HG02571 (cell line): ENCODE results near the gene SMC4.
"Not testable (repeated sequence)": the region's sequence is repeated elsewhere in the genome, so short reads cannot be mapped to it uniquely, and the experiment has no call there.

Source experiments
- ATAC-seq: cut with Tn5 transposase; IDR thresholded peaks from one replicate; pipeline ENCODE4 v1.9.1; 2021; ENCODE audit warnings: mild to moderate bottlenecking, moderate library complexity; ENCODE audit not compliant: unreplicated experiment

Gene SMC4

DNA sequence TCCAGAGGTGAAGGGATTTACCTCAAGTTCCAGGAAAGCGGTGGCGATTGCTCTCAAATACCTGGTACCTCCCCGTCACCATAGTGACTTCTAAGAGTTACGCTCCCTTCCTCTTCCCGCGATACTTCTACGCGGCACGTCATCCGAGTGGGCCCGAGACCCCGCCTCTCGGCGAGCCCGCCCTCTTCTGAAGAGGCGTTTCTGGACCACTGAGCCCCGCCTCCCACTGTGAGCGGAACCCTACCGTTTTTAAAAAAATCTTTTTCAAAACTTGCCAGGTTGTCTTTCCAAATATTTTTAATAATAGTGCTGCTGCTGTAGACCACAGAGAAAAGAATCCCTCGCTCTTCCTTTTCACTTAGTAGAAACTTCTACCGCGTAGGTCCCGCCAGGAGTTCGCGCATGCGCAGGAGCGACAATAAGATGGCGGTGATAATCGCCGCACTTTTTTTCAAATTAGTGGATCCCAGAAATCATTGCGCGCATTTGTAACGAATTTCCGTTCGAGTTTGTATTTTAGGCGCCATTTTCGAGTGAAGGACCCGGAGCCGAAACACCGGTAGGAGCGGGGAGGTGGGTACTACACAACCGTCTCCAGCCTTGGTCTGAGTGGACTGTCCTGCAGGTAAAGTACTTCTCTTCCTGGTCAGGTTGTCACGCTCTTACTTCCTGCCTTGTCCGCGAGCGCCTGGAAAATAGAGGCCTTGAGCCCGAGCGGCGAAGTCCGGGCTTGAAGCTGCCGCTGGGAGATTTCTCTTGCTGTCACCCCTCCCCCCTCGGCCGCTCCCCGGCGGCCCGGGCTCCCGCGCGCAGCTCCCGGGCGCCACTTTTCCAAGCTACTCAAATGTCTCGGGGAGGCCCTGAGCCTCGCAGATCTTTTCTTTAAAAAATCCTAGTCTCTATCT, at the start of gene SMC4, which contains the start of gene IFT80:
Gene SMC4 (plus strand): TSS at position 526 of the 905 bp plus-strand sequence. CDS start 1,177 bp downstream, outside the sequence.
Gene IFT80 (minus strand): TSS at position 101 of the 905 bp plus-strand sequence. CDS start 14,625 bp downstream, outside the sequence.
- peak; percentile 93 for ATAC-seq

DNA sequence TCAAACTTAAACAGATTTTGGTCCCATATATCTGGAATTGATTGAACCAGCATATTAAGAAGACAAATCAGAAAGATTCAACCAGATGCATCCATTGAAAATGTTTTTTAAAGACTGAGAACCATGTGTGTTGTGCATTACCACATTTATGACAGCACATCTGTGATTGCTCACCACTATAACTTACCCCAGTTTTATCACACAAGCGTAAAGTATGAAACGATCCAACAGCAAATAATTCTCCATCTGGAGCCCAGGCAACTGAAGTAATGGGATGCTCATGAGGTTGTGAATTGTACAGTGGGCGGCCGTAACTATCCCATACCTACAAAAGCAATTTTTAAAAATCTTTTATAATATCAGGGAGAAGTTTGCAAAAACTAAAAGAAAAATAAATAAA, 43.6 kb upstream of the SMC4 start:
- no peak for ATAC-seq

DNA sequence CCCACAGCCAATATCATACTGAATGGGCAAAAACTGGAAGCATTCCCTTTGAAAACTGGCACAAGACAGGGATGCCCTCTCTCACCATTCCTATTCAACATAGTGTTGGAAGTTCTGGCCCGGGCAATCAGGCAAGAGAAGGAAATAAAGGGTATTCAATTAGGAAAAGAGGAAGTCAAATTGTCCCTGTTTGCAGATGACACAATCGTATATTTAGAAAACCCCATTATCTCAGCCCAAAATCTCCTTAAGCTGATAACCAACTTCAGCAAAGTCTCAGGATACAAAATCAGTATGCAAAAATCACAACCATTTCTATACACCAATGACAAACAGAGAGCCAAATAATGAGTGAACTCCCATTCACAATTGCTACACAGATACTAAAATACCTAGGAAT, 36.6 kb upstream of the SMC4 start:
- not testable (repeated sequence) for ATAC-seq

DNA sequence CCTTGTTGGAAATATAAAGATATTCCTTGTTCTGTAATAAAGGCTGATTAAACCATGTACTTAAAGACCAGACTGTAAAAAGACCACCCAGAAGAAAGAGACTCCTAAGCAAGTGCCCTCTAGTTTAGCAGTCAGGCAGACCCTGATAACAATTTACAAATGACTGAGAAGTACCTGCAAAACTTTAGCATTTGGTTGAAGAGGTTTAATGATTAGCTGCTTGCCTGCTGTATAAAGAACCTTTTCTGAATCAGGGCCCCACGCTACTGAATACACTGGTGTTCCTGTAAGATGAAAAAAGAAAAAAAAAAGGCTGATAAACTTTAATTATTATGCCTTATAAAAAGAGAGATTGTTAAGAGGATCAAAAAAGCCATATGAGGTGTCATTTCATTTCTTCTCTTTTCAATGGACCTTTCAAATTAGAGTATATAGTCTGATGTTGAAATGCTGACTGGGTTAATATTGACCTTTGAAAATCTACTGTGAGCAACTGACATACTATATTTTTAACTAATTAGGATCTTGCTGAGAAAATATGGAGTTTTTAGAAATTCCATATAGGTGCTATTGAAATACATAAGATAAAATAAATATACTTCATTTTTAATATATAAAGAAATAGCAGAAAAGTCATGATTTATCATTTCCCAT, 33.5 kb upstream of the SMC4 start:
- no peak for ATAC-seq

DNA sequence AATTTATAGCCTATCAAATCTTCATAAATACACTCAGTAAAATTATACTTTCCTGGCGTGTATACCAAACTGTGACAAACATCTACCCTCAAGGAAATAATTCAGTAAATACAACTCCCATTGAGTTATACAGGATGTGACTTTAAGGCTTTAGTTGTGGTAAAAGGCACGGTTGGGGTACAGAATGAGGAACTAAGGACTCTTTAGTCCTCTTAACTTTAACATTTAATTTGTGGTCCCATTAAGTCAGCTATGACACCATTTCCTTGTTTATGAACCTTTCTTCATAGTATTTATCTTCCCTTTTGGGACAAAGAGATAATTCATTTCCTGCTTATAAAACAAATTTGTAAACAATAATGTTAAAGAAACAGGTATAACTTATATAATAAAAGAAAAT, 30.6 kb upstream of the SMC4 start:
- no peak for ATAC-seq

DNA sequence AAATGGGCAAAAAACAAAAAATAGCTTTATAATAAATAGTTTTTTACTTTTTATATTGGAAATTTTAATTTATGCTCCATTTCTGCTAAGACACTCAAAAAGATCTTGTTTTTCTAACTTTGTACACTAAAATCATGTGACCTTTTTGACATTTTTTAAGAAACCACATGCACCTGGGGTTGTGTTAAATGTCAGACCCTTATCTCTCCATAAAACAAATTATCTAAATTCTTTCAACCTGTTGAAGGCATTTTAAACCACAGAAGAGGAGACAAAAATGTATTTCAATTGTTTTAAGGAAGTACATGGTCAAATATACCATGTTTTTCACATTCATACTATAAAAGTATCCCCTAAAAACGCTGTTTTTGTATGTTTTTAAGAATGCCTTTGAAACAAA, 29.7 kb upstream of the SMC4 start:
- no peak for ATAC-seq

DNA sequence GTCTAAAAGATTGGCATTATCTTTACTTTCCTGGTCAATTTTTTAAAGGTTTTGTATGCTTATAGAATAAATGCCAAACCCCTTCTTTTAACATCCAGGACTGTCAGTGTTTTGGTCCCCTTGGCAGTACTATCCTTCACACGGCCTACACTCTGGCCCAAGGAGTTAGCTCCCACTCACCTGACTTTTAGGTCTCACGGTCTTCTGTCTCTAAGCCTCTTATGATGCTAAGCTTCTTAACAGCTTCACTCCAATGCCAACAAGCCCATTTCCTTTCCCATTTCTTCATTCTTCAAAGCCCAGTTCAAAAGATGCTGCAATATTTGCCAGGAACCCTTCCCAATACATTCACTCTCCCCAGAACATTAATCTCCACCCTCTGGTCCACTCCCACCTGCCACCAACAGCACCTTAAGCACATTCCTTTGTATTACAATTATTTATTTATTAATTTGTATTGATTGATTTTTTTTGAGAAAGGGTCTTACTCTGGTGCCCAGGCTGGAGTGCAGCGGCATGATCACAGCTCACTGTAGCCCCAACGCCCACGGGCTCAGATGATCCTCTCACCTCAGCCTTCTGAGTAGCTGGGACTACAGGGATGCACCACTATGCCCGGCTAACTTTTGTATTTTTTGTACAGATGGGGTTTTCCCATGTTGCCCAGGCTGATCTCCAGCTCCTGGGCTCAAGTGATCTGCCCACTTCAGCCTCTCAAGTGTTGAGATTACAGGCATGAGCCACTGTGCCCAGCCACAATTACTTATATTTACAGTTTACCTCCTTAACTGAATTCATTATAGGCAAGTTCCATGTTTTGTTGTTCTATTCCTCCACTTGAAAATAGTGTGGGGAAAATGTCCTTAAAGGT, 28.2 kb upstream of the SMC4 start:
- no peak for ATAC-seq

DNA sequence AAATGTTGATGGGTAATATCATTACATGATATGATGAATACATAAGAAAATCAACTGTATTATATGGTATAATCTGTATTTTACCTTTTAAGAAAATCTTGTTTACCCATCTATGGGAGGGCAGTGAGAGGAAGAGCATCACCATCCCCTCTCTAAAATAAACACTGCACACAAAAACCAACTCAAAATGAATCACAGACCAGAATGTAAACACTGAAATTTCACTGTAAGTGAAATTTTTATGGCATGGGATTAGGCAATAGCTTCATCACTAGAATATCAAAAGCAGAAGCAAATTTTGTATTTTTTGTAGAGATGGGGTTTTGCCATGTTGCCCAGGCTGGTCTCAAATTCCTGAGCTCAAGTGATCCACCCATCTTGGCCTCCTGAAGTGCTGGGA, 26.7 kb upstream of the SMC4 start:
- ATAC-seq, result no peak

DNA sequence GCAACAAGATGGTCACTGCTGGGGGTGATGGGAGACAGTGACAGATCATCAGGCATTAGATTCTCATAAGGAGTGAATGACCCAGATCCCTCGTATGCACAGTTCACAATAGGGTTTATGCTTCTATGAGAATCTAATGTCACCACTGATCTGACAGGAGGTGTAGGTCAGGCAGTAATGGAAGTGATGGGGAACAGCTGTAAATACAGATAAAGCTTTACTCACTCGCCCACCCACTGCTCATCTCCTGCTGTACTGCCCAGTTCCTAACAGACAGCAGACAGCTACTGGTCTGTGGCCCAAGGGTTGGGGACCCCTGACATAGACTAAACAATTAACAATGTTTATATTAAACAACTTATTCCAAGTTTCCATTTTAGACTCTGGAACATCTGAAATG, 25.8 kb upstream of the SMC4 start:
- ATAC-seq, result no peak

DNA sequence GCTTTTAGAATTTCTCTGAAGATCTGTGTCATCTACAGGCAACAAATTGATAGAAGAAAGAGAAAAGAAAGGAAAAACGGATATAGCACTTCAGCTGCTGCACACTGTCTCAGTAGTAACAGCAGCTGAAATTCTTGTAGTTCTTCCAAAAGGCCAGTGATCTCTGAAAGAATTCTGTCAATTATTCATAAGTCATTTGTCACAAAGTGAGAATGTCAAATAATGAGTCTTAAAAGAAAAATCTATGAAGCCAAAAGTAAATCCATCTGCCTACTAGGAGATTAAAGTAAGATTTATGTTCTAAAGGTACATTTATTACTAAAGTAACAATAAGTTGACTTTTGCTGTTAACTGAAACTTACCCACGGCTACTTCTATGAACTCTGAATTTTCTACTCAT, 25.0 kb upstream of the SMC4 start:
- no peak for ATAC-seq

DNA sequence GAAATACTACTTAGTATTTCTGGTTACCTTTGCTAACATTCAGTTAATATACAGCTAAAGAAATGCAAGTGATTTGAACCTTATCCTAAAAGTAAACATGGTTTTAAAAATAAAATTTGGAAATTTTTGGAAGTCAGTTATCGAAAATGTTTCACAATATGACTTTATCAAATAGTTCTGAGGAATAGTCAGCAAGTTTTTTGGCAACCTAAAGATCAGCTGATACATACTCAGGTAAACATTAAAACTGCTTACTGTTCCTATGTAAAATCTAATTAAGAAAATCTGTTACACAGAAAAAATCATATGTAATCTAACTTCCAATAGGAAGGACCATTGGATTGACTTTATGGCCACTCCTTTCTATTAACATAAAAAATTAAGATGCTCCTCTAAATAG, 24.5 kb upstream of the SMC4 start:
- ATAC-seq, result no peak

DNA sequence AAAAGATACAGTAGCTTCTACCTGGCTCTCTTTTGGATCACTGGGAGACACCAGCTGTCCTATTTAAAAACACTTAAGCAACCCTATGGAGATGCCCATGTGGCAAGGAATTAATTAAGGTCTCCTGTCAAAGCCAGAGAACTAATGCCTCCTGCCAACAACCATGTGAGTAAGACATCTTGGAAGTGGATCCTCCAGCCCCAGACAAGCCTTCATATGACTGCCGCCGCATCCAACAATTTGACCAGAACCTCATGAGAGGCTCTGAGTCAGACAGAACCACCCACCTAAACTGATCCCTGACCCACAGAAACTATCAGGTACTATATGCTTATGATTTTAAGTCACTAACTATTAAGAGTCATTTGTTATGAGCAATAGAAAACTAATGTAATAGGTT, 22.8 kb upstream of the SMC4 start:
- no peak for ATAC-seq

DNA sequence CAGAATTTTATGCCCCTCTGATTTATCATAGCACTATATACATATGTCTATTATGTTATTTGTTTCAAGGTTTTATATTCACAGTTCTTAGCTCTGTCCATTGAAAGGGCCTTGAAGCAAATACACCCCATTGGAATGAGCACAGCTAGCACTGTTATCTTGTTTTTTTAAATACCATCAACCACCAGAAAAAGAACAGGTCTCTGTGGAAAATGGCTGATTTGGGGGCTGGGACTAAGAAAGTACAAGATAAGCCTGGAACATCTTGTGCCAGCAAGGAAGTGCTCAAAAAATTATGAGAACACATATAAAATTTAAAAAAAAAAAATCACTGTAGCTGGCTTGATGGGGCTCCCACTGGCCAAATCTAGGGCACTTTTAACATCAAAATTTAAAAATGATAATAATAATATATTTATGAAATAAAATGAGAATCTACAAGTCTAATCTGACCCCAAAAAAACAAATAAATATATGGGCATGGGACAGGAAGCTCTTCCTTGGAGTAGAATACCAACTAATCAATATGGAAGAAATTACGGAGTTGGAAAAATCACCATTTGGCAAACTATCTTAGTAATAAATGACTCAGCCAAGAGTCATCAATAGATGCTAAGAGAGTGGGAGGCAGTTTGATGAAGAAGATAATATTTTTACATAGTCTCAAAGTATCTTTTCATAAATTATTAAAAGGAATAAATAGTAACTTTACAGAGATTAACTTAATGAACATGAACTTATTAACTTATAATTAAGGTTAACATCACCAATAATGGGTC, 20.9 kb upstream of the SMC4 start:
- ATAC-seq, result no peak

DNA sequence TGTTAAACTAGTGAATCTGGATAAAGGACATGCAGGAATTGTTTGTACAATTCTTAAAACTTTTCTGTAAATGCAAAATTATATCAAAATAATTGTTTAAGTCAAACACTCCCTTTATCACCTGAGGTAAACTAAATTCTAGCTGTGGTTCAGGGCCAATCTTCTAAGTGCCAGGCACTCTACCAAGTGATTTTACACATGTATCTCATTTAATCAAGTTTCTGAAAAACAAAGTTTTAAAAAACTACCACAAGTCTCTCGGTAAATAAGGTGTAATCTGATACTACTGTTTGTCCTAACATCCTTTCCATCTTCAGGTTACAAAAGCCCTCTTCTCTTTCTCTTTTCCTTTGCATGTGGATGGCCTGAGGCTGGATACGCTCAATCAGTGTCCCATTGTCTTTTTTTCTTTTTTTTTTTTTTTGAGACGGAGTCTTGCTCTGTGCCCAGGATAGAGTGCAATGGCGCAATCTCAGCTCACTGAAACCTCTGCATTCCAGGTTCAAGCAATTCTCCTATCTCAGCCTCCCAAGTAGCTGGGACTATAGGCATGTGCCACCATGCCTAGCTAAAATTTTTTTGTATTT, 19.7 kb upstream of the SMC4 start:
- ATAC-seq, result no peak

DNA sequence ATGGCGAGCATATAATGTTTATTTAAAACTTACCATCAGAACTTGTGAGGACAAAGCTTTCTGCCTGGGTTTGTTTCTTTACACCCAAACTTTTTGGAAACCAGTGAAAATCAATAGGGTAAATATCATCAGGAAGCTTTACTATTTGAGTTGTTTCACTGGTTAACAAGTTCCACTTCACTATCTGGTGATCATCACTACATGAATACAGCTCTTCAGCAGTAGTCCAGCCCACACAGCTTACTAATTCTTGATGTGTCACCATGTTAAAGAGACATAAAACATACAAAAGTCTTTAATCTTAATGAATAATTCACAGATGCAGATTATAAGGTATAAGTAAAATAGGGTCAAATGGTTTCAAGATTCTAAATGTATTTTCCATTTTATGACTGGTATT, 18.0 kb upstream of the SMC4 start:
- ATAC-seq, result no peak

DNA sequence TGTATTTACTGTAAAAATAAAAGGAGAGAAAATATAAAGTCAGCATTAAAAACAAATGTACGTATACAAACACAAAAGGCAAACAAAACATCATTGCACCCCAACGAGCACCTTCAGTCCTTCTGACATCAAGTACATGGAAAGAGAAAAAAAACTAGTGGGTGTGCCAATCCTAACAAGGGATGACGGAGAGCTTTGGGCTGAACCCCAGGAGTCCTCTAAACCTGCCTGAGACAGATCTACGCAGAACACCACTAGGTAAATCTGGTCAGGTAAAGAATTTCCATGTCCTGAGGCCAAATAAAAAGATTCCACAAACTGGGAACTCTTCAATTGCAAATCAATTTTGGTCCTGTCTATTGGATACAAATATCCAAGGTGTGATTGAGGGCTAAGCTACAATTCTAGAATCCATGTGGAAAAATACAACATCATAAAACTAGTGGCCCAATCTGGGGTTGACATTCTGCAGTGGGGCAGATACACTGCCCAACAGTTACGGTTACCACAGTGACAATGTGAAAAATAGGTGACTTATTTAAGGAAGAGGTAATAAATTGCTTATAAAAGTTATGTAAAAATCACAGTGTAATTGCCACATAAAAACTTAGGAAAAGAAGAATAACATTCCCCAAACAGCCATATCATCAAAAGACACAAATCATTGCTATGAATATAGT, 14.7 kb upstream of the SMC4 start:
- ATAC-seq, result no peak

DNA sequence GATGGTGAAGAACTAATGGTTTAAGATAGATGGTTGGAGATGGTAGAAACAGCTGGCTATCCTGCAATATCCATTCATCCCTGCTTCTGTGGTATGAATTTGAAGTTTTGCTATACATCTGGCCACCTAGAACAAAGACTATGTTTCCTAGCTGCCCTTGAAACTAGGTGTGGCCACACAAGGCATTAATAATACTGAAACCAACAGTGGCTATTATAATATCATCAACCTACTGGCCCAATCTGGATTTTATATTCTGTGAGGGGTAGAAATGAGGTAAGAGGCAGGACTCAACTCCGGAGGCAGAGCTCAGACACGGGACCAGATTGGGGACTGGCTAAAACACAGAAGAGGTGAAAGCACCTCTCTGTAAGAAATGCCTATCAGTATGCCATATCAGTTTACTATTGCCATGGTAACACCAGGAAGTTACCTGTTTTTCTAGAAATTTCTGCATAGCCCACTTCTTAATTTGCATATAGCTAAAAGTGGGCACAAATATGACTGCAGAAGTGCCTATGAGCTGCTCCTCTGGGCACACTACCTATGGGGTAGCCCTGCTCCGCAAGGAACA, 8.8 kb upstream of the SMC4 start:
- ATAC-seq, result no peak

DNA sequence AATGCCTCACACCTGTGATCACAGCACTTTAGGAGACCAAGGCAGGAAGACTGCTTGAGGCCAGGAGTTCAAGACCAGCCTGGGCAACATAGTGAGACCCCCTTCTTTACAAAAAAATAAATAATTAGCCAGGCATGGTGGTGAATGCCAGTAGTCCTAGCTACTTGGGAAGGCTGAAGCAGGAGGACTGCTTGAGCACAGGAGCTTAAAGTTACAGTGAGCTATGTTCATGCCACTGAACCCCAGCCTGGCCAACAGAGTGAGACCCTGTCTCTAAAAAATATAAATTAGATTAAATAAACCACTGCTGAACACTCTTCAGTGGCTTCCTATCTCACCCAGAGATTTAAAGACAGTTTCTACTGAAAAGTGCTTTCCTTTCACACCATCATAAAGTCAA, 6.7 kb upstream of the SMC4 start:
- ATAC-seq, result no peak

DNA sequence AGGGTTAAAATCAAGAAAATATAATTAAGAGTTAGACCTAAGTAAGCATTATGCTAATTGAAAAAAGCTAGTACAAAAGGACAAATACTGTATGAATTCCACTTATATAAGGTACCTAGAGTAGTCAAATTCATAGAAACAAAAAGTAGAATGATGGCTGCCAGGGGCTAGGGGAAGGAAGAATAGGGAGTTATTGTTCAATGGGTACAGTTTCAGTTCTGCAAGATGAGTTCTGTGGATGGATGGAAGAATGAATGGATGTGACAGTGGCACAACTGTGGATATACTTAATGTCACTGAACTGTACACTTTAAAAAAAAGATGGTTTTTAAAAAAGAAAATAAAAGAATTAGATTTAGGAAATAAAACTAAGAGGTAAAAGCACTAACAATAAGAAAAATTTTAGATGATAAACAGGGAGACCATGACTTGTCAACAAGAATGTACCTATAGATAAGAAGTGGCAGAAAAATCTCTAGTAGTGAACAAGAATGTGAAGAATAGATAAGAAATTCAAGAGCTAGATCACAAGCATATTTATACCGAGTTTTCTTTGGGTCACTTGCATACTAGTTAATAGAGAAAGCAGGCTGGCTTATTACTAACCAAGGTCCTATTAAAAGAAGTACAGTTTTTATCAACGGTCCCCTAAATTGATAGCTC, 6.0 kb upstream of the SMC4 start:
- no peak for ATAC-seq
